Measurements from ENCODE around the gene HHAT.

- TF ChIP-seq POLR2A (IDR thresholded peaks at IDR 0.05): no peak
- no peak for TF ChIP-seq CTCF (IDR thresholded peaks at IDR 0.05)
These were observed 269.5 kb downstream of the HHAT start for GRCh38 chr1:210598135-210598652.

Data from breast epithelium (tissue), 3 donors.